Stimulated activated CD4-positive, alpha-beta T cell treated with anti-CD3 and anti-CD28 coated beads, Interleukin-15, amount 100 ng/mL, for 24 hours (primary cell): ENCODE measurements around the gene ISG20L2.
A peak's percentile ranks its signal among the peaks of the same experiment; 100 is the strongest.

Source experiments
- DNase-seq: peaks from one replicate; pipeline ENCODE4 v3.0.0-alpha.2; 2020

ISG20L2 gene

DNA sequence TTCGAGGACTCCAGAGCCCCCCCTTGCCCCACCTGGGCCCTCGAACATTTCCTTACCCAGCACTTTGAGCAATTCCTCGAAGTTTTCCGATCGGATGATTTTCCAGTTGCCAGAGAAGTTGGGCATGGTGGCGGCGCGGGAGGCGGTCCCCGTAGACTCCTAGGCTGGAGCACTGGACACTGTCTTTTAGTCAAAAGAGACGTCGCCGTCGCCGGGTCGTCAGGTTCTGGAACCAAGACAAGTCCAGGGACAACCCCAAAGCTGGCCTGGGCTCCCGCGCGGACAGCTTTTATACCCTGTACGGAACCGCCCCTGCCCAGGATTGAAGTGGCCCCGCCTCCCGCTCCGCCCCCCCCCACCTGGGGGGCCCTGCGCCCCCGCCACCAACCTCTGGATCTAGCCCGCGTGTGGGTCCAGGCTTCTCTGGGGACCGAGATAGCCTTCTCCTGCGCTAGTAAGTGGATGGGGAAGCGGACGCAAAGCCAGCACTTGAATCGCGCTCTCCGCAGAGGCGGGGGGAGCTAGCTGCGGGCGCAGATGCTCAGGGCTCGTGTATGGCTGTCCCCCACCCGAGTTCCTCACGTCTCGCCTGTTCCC is 23.1 kb downstream of the ISG20L2 start, which contains the start of gene CRABP2:
TSS of gene CRABP2 (minus strand) at position 263 of the 597 bp plus-strand sequence. CDS start at position 126, 137 bp downstream.
- DNase-seq = peak; percentile 37

DNA sequence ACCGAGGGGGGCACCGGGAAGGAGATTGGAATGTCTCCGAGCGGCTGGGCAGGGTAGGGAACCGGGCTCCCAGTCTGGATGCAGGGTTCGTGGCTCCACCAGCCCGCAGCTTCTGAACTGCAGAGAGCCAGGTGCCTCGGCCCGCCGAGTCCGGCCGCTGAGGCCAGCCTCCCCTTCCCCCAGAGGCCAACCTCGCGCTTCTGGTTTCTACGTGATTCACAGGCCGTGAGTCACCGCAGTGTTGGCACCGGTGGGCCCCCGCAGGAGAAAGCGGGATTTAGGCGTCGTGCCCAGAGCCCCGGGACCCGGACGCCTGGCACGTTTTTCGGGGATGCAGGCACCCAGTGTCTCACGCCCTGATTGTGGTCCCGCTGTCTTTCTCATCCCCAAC is 23.6 kb downstream of the ISG20L2 start:
- DNase-seq = peak; percentile 70

DNA sequence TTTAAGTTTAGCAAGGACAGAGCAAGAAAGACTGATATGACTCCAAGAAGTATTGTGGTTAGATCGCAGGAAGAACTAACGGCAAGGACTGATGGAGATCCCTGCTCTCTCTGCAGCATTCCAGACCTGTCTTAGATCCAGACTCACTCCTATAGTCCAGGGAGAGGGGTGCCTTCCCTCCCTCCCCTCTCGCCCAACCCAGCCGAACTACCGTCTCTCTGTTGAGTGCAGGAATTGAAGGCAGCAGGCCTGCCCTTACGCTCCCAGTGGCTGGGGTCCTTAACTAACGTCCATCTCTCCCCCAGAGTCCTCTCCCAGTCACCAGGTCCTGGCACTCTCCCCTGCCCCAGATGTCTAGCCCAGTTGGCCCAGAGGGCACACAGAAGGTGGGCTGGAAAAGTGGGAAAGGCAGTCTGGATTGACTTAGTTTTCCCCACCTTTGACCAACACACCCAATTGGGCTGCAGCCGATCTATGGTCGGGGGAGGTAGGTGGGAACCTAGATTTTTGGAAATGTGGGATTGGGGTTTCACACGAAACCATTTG is 24.3 kb downstream of the ISG20L2 start:
- no peak for DNase-seq

DNA sequence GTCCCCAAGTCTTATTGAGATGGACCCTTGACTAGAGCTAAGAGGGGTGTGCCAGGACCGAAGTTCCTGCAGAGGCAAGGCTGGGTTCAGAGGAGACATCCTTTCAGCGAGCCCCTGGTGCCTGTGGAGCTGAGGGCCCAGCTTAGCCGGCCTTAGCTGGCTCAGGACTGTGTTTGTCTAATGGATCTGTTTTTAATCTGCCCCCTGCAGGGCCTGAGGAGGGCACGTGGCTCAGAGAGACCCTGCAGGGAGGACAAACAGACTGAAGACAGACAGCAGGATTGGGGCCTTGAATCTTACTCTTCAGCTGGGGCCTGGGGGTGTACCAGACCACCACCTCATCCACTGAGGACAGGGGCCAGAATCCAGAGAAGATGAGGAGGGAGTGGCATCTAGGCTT is 24.8 kb downstream of the ISG20L2 start:
- no peak for DNase-seq

DNA sequence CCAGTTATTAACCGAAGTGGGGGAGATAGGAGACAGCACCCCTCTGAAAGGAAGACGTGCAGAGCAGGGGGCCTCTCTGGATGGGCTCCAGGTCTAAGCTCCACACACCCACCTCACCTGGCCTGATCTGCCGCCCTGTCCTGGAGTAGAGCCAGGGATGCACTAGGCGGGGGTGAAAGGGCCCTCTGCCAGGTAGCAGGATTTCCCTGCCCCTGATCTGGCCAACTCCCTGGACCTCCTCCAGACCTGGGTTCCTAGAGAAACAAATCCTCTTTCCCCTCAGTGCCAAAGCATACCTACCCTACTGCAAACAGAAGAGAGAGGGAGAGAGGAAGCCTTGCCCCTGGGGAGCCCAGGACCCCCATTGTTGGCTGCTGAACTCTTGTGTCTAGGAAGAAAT is 25.2 kb downstream of the ISG20L2 start:
- no peak for DNase-seq

DNA sequence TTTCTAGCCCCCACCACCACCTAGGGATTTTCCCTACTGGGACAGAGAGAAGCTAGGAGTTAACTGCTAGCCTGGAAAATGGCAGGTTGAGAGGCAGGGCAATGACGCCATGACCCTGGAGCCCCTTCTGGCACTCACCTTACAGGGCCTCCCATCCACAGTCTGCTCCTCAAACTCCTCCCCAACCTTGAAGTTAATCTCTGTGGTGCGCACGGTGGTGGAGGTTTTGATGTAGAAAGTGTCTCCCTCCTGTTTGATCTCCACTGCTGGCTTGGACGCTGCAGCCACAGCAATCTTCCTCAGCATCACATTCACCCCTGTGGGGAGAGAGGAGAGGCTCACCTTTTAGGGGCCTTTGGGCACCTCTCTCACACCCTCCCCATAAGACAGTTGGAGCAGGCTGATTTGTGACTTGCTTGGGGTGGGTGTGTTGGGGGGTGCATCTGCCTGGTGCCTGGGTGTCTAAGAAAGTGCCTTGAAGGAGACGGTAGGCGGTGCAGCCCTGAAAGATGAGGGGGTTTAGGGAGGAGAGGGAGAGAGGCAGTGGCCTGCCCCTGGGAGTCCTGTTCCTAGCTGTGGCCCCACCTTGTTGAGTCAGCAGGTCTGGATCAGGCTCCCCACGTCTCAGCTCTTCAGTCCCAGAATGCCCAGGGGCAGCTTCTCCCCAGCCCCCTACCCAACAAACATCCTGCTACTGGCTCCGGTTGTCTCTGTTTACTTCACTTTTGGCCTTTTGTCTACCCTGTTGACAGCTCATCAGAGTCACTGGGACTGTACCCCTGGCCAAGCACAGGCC is 27.6 kb downstream of the ISG20L2 start:
- DNase-seq = no peak

DNA sequence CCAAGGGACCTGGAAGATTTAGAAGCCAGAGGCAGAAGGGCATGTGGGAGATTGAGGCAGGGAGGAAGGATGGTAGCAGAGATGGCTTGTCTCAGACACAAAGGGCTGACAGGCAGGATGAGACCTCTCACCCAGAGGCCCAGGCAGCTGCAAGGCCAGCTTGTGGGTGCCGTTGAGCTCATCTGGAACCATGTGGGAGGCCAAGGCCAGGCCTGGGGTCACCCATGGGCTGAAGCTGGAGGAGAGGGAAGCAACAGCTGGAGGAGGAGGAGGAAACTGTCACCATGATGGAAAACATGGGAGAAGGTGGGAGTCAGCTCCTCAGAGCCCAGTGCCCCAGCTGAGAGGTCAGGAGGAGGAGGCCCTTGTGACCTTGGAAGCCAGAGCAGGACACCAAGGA is 29.6 kb downstream of the ISG20L2 start:
- DNase-seq = no peak

DNA sequence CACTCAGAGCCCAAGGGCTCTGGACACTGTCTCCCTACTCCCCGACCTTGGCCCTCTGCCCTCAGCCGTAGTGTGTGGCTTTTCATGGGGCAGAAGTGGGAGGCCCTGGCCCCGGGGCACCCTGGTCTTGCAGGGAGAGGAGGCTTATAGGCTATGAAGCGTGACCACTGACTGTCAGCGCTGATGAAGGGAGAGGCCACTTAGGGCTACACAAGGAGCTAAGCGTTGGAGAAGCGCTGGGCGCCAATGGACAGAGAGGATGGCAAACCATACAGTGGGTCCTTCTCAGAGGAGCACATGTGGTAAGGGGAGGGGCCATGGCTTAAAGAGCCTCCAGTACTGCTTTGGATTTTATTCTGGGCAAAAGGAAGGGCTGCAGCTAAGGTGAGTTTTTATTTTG is 31.1 kb downstream of the ISG20L2 start:
- no peak for DNase-seq

DNA sequence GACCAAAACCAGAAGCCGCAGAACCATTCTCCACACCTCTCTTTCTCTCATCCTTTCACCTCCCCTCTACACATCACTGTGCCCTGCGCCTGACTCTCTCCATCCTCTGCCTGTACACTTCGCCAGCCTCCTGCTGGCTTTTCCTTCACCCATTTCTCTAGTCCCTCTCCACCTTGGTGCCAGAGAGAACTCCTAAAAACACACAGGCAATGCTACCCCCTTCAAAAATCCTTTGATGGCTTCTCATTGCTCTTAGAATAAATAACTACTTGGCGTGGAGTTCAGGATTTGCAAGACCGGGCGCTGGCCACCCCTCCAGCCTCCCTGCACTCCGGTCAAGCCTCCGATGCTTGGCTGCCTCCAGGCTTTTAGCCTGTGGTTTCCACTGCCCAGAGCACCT is 31.8 kb downstream of the ISG20L2 start:
- DNase-seq = no peak

DNA sequence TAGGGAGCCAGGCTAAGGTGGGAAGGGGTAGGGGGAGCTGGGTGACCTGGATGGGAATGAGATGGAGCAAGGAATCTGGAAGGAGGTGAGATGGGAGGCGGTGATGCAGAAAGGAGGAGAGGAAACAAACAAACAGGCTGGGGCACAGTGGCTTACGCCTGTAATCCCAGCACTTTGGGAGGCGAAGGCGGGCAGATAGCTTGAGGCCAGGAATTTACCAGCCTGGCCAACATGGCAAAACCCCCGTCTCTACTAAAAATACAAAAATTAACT is 33.9 kb downstream of the ISG20L2 start:
- no peak for DNase-seq

DNA sequence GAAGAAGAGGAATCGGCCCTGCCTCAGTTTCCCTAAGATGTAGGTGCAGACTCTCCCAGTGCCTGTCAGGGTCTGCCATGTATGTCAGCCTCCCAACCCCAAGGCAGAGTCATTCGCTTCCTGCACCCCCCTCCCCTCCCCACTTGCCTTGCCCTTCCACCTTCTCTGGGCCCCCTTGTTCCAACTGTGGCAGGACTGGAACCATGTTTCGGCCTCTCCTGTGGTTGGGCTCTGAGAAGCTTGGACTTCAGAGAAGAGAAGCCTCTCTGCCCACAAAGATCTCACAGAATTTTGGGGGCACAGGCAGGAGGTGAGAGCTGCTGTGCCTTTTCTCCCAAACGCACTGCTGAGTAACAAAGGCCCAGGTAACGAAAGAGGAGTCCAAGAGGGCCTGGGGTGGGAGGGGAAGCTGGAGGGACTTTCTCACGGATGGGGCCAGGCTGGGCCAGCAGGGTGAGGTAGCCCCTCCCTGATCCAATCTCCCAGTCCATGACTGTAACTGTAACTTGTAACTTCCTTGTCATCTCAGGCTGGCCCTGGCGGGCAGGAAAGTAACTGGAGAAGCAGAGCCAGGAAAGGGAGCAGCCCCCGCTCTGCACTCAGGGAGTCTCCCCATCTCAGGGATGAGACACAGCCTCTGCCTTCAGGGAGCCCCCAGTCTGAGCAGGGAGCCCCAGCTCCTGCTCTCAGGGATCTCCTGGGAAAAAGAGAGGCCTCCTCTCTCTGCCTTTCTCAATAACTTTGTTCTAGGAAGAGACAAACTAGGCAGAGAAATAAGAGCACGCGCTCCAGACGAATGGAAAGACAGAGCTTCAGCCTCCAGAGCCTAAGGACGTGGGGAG is 34.5 kb downstream of the ISG20L2 start:
- no peak for DNase-seq

DNA sequence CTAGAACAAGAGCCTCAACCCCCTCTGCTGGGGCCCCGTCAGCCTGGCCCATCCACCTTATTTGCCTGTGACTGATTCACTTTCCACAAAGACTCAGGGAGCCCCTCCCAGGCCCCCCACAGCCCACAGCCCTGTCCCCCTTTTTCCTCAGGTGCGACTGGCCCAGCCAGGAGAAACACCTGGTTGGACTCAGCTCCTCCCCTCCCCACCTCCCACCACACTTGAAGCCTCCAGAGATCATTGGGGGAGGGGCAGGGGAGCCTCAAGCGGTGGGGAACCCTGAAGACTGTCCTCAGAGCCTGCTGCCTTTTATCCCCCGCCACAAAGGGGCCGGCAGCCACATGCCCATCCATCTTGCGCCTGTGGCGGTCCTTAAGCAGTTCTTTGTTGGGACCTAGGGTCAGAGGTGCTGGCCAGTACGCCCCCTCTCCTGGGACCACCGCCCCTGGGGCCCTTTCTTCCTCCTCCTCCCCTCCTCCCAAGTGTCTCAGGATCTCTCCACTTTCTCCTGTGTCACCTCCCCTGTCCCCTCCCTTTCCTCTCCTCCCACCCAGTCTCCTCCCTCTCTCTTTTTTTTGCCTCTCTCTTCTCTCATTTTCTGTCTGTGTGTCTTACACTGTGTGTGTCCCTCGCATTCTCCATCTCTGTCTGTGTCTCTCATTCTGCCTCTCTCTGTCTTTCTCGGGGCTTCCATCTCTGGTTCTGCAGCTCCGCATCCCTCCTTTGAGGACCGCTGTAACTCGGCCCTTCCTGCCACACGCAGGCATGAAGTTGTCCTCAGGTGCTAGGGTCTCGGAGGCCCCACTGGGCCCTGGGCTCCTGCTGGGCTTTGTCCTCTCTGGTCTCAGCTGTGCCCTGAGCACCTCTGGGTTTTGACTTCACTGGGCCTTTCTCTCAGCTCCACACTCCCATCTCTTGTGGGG is 35.4 kb downstream of the ISG20L2 start:
- no peak for DNase-seq

DNA sequence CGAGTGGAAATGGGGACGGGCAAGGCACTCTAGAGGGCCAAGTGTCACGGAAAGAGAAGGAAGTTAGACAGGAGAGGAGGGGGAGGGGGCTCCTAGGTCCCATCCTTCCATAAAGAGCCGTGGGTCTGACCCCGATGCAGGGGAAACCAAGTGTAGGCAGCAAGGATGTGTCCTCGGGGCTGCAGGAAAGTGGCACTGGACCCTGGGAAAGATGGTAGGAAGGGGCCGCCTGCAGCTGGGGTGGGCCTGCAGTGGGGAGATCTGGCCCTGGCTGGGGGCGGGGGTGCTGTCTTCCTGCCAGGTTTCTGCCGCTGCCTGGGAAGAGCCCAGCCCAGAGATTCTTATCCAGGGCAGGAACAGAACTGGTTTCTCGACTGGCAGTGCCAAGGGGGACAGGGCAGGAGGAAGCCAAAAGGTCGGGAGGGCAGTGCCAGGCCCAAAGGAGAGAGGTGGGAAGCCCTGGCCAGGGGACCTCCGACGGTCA is 36.1 kb downstream of the ISG20L2 start:
- no peak for DNase-seq

DNA sequence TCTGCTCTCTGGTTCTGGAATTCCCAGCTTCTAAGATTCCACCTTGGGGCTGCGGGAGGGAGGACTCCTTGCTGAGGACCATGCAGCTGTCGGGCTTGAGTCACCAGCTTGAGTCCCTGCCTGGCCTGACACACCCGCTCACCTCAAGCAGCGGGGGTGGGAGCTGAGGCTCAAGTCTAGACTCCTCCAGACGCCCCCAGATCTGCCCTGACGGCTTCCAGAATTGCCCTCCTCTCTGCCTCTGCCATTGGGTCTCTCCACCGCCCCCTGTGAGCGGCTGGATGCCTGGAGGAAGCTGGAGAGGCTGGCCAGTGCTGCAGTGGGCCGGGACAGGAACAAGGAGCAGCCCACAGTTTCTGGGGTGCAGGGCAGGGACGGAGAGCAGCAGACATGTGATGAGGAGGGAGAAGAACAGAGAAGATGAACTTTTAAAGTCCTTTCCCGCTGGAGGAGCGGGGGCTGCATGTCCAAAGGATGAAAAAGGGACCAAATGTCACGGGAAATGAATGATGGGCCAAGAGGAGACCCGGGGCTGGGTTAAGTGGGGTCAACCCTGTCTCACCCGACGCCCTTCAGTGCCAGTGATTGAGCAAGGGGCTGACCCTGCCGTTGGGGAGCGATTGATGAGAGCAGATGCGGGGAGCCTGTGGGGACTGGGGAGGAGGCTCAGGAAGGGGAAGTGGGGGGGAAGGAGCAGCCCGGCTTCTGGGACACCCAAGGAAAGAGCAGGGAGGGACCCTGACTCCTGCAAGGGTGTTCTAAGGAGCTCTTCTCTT is 36.7 kb downstream of the ISG20L2 start:
- DNase-seq = no peak

DNA sequence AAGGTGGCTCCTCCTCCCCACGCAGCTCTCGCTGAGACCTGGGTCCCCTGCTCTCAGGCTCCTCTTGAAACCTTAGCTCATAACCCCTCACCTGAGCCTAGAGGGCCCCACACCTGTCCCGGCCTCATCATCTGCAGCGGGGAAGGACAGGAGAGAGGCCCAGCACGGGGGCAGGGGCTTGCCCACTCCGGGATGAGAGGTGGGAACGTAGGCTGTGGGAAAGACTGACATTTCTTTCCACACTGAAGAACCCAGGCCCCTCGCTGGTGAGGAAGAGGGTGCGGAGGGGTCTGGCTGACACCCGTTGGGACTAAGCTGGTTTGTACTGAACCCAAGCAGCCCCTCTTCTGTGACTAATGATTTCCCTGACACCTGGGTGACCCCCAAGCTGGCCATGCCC is 37.4 kb downstream of the ISG20L2 start:
- no peak for DNase-seq

DNA sequence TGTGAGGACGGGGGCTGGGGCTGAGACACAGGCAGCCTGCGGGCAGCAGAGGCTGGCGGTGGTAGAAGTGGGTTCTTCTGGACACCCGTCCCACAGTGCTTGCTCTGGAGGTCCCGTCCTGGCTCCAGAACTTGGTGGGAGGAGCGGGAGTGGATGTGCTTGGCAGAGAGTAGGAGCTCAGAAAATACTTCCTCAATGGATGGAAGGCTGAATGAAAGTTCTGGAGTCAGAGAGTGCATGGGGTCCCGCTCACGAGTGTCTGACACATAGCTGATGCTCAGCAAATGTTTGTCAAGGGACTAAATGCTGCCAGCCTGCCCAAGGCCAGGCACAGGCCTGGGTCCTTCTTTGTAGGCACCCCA is 37.9 kb downstream of the ISG20L2 start:
- DNase-seq = no peak

DNA sequence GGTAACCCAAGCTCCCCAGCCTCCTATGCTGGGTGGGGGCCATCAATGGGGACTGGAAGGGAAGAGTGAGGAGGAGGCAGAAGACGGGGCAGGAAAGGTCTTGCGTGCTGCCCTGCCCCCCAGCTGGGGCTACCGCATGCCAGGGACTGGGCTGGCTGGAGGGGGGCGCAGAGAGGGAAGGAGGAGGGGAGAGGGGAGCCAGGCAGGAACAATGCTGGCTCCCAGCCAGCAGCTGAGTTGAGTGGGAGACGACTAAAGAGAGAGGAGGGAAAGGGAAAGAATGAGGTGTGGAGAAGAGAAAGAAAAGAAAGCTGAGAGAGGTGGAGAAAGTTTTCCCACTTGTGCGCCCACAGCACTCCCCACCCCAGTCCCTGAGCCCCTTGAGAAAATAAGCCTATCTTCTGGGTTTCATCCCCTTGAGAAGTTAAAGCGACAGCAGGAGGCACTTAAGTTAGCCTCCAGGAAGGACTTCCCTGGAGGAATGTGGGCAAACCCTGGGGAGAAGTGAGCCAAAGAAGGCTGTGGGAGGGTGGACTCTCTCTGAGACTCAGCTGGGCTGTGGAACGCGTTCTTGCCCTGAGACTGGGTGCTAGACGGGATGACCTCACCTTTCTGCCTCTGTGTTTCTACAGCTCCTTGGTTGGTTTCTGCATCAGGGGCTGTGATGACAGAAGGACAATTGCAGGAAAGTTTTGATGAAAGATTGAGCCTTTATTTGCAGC is 38.5 kb downstream of the ISG20L2 start:
- no peak for DNase-seq

DNA sequence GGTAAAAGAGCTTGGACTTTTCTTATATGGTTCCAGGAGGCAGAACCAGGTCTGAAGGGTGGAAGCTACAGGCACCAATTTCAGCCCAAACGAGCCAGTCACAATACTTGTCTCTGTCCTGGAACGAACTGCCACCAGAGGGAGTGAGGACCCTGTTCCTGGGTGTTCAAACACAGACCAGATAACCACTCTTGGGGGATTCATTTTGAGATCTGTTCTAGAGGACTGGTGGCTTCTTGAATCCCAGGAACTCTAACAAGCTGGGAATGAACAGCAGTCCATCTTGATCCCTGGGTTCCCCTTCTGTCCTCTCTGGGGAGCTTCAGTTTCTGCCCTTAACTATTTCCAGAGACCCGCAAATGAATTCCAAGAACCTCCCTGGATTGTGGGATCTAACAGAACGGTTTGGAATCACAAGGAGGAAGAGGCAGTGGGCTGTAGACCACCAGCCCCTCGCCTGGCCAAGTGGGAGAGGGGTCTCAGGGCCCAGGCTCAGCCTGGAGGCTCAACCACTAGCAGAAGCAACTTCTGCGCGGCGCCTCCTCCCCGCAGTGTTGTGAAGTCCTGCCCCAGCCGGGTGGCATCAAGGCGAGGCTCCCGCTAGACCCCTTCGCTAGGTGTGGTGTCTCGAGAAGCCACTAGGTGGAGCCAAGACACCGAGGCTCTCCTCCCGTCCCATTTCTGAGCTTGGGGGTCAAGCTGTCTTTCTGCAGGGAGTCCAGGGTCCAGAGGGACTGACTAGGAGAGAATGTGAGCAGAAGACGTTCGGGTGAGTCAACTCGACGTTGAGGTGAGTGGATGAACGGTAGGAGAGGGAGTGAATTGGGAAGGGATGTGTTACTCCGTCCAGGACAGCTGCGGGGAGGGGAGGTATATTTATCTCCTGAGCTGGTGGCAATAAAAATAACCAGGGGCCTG is 39.3 kb downstream of the ISG20L2 start:
- peak; percentile 82 for DNase-seq

DNA sequence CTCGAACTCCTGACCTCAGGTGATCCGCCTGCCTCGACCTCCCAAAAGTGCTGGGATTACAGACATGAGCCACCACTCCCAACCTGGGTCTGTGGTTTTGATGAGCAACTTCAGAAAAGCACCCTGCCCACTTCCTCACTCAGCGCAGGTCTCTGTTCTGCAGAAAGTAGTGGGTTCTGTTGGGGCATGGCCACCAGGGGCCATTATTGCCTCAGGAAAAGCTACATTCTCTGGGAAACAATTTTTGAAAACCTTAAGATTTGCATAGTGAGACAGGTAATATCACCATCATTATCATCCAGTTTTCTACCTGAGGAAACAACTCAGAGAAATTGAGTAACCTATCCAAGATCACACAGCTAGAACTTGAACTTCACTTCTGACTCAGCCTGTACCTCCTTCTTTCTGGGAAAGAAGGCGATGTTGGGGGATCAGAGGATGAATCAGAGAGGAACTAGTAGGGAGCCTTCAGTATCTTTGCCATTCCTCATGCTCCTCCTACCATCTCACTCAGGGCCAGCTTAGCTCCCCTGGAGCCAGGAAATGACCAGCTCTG is 44.3 kb downstream of the ISG20L2 start:
- DNase-seq = peak; percentile 55
